NCI-H2107 treated with DMSO at 0.1 percent for 48 hours (cell line): ENCODE data around the gene RBM47.
"Not testable (repeated sequence)": the region's sequence is repeated elsewhere in the genome, so short reads cannot be mapped to it uniquely, and the experiment has no call there.

Experiments used
- DNase-seq: peaks from one replicate; lab custom pipeline; 2025; ENCODE audit not compliant: unreplicated experiment; lab: John Stamatoyannopoulos, UW

RBM47 gene

GRCh38 chr4:40418430-40419230 is 211.0 kb downstream of the RBM47 start:
- no peak for DNase-seq

GRCh38 chr4:40417941-40418340 is 211.7 kb downstream of the RBM47 start:
- no peak for DNase-seq

GRCh38 chr4:40414673-40415072 is 215.0 kb downstream of the RBM47 start:
- no peak for DNase-seq

GRCh38 chr4:40412866-40413795 is 216.5 kb downstream of the RBM47 start:
- no peak for DNase-seq

GRCh38 chr4:40412388-40412787 is 217.3 kb downstream of the RBM47 start:
- DNase-seq: no peak

- DNase-seq: no peak
These were observed 219.8 kb downstream of the RBM47 start for GRCh38 chr4:40409835-40410234.

GRCh38 chr4:40407468-40407867 is 222.2 kb downstream of the RBM47 start:
- DNase-seq: not testable (repeated sequence)

GRCh38 chr4:40406340-40406739 is 223.3 kb downstream of the RBM47 start:
- no peak for DNase-seq

- DNase-seq: no peak
These were observed 224.5 kb downstream of the RBM47 start for GRCh38 chr4:40405193-40405592.

GRCh38 chr4:40403081-40403480 is 226.6 kb downstream of the RBM47 start:
- DNase-seq: no peak

GRCh38 chr4:40402556-40402955 is 227.1 kb downstream of the RBM47 start:
- no peak for DNase-seq

- DNase-seq: no peak
These were observed 228.0 kb downstream of the RBM47 start for GRCh38 chr4:40401631-40402030.

GRCh38 chr4:40401096-40401495 is 228.6 kb downstream of the RBM47 start:
- no peak for DNase-seq

- DNase-seq: no peak
These were observed 230.1 kb downstream of the RBM47 start for GRCh38 chr4:40399578-40399977.

GRCh38 chr4:40395908-40396793 is 233.5 kb downstream of the RBM47 start:
- DNase-seq: peak; percentile 88

- peak; percentile 3 for DNase-seq
These were observed 234.3 kb downstream of the RBM47 start for GRCh38 chr4:40395166-40395900.

- no peak for DNase-seq
These were observed 235.4 kb downstream of the RBM47 start for GRCh38 chr4:40394236-40394635.

GRCh38 chr4:40392241-40392640 is 237.4 kb downstream of the RBM47 start:
- DNase-seq: peak; percentile 19

GRCh38 chr4:40389986-40390385 is 239.7 kb downstream of the RBM47 start:
- no peak for DNase-seq

GRCh38 chr4:40388239-40388638 is 241.4 kb downstream of the RBM47 start:
- no peak for DNase-seq
